Measurements from ENCODE around the gene EFR3B.

EFR3B gene

GRCh38 chr2:25071966-25072365, 30.1 kb downstream of the EFR3B start:
- DNase-seq (ENCODE audit: low read depth in 2 of 2), result no peak

- no peak for DNase-seq (ENCODE audit: low read depth in 2 of 2)
Observed at GRCh38 chr2:25072606-25073005, 30.7 kb downstream of the EFR3B start.

GRCh38 chr2:25073025-25073424, 31.1 kb downstream of the EFR3B start:
- no peak for DNase-seq (ENCODE audit: low read depth in 2 of 2)

GRCh38 chr2:25073914-25074313, 32.0 kb downstream of the EFR3B start:
- no peak for DNase-seq (ENCODE audit: low read depth in 2 of 2)

- DNase-seq (ENCODE audit: low read depth in 2 of 2), result no peak
Observed at GRCh38 chr2:25074826-25075225, 33.0 kb downstream of the EFR3B start.

GRCh38 chr2:25076749-25077148, 34.9 kb downstream of the EFR3B start:
- DNase-seq (ENCODE audit: low read depth in 2 of 2), result no peak

GRCh38 chr2:25077789-25078169, 35.9 kb downstream of the EFR3B start:
- no peak for DNase-seq (ENCODE audit: low read depth in 2 of 2)

GRCh38 chr2:25078170-25079049, 36.5 kb downstream of the EFR3B start:
- DNase-seq (ENCODE audit: low read depth in 2 of 2), result no peak

- DNase-seq (ENCODE audit: low read depth in 2 of 2), result no peak
Observed at GRCh38 chr2:25079050-25079635, 37.3 kb downstream of the EFR3B start.

- DNase-seq (ENCODE audit: low read depth in 2 of 2), result no peak
Observed at GRCh38 chr2:25081237-25081790, 39.4 kb downstream of the EFR3B start.

GRCh38 chr2:25082002-25082622, 40.2 kb downstream of the EFR3B start:
- DNase-seq (ENCODE audit: low read depth in 2 of 2), result no peak

- no peak for DNase-seq (ENCODE audit: low read depth in 2 of 2)
Observed at GRCh38 chr2:25085761-25086560, 44.1 kb downstream of the EFR3B start.

GRCh38 chr2:25088817-25089516, 47.1 kb downstream of the EFR3B start:
- no peak for DNase-seq (ENCODE audit: low read depth in 2 of 2)

GRCh38 chr2:25089605-25090315, 47.9 kb downstream of the EFR3B start:
- DNase-seq (ENCODE audit: low read depth in 2 of 2), result no peak

GRCh38 chr2:25090801-25091200, 48.9 kb downstream of the EFR3B start:
- DNase-seq (ENCODE audit: low read depth in 2 of 2), result no peak

- no peak for DNase-seq (ENCODE audit: low read depth in 2 of 2)
Observed at GRCh38 chr2:25091265-25091664, 49.4 kb downstream of the EFR3B start.

GRCh38 chr2:25098056-25098455, 56.2 kb downstream of the EFR3B start:
- no peak for DNase-seq (ENCODE audit: low read depth in 2 of 2)

- DNase-seq (ENCODE audit: low read depth in 2 of 2), result no peak
Observed at GRCh38 chr2:25098670-25099486, 57.0 kb downstream of the EFR3B start.

GRCh38 chr2:25102352-25102751, 60.5 kb downstream of the EFR3B start:
- DNase-seq (ENCODE audit: low read depth in 2 of 2), result peak; percentile 6
